HL-60 (cell line): ENCODE results near the gene TNNC1.

Experiments used
- DNase-seq, 2 experiments: peaks; one replicate each; pipeline ENCODE4 v3.0.0-alpha.2; 2010 to 2020; ENCODE audit warnings: low read depth in 1 of 2, low spot score in 1 of 2
- H3K27ac ChIP-seq: fragments of 250-450 bp; sonication (Bioruptor Pico); replicated peaks from 2 replicates; pipeline ENCODE4 v1.5.1; 2020; ENCODE audit warnings: mild to moderate bottlenecking, moderate library complexity
- H3K27me3 ChIP-seq: fragments of 250-450 bp; sonication (Bioruptor Pico); 2 replicates; pipeline ENCODE4 v1.5.1; 2021; ENCODE audit warnings: mild to moderate bottlenecking, moderate library complexity; ENCODE audit not compliant: insufficient read depth, poor library complexity, severe bottlenecking
- H3K4me3 ChIP-seq: replicated peaks from 2 replicates; pipeline ENCODE4 v1.5.1; 2011; ENCODE audit warnings: mild to moderate bottlenecking, control low read depth, low read length; ENCODE audit not compliant: insufficient read depth
- GABPA ChIP-seq: IDR thresholded peaks from 2 replicates; pipeline ENCODE4 v1.6.1; 2012; ENCODE audit warnings: low read depth
- POLR2AphosphoS5 ChIP-seq: IDR thresholded peaks from 2 replicates; pipeline ENCODE4 v1.6.1; 2012; ENCODE audit warnings: low read depth
- SPI1 ChIP-seq: IDR thresholded peaks from 2 replicates; pipeline ENCODE4 v1.6.1; 2012; ENCODE audit warnings: low read depth, mild to moderate bottlenecking, borderline replicate concordance
- TF ChIP-seq, protein P1 (sequence below): IDR thresholded peaks from one replicate; pipeline ENCODE4 v1.5.1; 2011; ENCODE audit warnings: low read length, control low read depth, inconsistent platforms; ENCODE audit not compliant: insufficient read depth
- TF ChIP-seq, protein P2 (sequence below): IDR thresholded peaks from 2 replicates; pipeline ENCODE4 v1.6.1; 2012; ENCODE audit warnings: low read depth; ENCODE audit not compliant: insufficient replicate concordance

Gene TNNC1

DNA sequence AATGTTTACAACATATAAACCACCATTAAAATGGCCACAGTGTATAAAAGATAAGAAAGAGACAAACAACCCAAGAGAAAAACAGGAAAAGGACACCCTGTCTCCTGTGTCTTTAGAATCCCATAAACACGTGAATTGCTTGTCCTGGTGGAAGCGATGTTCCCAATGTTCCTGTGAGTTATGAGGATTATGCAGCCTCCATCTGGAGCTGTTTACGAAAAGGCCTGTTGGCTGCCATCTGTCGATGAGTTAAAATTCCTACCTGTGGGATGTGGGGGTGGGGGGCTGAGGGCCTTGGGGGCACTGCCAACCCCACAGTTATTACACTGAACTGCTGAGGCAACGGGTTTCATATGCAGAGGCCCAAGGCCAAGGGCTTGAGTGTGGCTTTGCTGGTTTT lies 15.2 kb upstream of the TNNC1 start:
- DNase-seq: no peak
- Histone ChIP-seq H3K4me3 (no peak overlapping the region), H3K27ac (no peak overlapping the region)

DNA sequence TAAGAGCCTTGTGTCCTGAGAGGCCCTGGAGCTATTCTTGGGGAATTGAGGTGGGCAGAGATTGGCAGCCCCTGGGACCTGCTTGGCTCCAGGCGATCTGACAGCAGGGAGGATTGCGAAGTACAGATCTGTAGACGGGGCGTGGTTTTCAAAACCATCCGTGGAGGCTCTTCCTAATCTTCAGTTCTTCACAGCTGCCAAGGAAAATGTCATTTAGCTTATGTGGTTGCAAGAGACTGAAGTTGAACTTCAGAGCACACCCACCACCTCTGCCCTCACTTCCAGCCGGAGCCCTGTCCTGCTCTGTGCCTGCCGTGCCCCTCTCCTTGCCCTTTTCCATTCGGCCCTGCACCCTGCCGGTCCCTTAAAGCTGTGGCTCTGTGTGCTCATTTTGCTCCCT lies 14.5 kb upstream of the TNNC1 start:
- peak in 1 of 2 experiments; percentile 51 for DNase-seq
- no peaks in the 10 kb centered on the region for H3K27me3 ChIP-seq
- TF ChIP-seq SPI1: no peak
- TF ChIP-seq GABPA: no peak
- no peak for TF ChIP-seq POLR2AphosphoS5
- TF ChIP-seq, protein P1, sequence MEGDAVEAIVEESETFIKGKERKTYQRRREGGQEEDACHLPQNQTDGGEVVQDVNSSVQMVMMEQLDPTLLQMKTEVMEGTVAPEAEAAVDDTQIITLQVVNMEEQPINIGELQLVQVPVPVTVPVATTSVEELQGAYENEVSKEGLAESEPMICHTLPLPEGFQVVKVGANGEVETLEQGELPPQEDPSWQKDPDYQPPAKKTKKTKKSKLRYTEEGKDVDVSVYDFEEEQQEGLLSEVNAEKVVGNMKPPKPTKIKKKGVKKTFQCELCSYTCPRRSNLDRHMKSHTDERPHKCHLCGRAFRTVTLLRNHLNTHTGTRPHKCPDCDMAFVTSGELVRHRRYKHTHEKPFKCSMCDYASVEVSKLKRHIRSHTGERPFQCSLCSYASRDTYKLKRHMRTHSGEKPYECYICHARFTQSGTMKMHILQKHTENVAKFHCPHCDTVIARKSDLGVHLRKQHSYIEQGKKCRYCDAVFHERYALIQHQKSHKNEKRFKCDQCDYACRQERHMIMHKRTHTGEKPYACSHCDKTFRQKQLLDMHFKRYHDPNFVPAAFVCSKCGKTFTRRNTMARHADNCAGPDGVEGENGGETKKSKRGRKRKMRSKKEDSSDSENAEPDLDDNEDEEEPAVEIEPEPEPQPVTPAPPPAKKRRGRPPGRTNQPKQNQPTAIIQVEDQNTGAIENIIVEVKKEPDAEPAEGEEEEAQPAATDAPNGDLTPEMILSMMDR: no peak
- TF ChIP-seq, protein P2, sequence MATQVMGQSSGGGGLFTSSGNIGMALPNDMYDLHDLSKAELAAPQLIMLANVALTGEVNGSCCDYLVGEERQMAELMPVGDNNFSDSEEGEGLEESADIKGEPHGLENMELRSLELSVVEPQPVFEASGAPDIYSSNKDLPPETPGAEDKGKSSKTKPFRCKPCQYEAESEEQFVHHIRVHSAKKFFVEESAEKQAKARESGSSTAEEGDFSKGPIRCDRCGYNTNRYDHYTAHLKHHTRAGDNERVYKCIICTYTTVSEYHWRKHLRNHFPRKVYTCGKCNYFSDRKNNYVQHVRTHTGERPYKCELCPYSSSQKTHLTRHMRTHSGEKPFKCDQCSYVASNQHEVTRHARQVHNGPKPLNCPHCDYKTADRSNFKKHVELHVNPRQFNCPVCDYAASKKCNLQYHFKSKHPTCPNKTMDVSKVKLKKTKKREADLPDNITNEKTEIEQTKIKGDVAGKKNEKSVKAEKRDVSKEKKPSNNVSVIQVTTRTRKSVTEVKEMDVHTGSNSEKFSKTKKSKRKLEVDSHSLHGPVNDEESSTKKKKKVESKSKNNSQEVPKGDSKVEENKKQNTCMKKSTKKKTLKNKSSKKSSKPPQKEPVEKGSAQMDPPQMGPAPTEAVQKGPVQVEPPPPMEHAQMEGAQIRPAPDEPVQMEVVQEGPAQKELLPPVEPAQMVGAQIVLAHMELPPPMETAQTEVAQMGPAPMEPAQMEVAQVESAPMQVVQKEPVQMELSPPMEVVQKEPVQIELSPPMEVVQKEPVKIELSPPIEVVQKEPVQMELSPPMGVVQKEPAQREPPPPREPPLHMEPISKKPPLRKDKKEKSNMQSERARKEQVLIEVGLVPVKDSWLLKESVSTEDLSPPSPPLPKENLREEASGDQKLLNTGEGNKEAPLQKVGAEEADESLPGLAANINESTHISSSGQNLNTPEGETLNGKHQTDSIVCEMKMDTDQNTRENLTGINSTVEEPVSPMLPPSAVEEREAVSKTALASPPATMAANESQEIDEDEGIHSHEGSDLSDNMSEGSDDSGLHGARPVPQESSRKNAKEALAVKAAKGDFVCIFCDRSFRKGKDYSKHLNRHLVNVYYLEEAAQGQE: no peak
- no peak overlapping the region for H3K27ac ChIP-seq
- H3K4me3 ChIP-seq: no peak overlapping the region

More for the DNA sequence above, 15.2 kb upstream of the TNNC1 start:
- H3K27me3 ChIP-seq: no peaks in the 10 kb centered on the region
- TF ChIP-seq POLR2AphosphoS5: no peak
- TF ChIP-seq, protein P1: no peak
- no peak for TF ChIP-seq SPI1
- no peak for TF ChIP-seq GABPA
- TF ChIP-seq, protein P2: no peak

DNA sequence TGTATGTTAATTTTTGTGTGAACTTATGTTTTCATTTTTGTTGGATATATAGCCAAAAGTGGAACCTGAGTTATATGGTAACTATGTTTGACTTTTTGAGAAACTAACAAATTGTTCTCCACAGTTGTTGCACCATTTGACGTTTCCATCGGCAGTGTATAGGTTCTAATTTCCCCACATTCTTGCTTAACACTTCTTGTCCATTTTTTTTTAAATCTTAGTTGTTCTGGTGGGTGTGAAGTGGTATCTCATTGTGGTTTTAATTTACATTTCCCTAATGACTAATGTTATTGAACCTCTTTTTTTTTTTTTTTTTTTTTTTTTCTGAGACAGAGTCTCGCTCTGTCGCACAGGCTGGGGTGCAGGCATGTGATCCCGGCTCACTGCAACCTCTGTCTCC lies 9.6 kb upstream of the TNNC1 start:
- Histone ChIP-seq H3K27ac (no peak overlapping the region), H3K4me3 (no peak overlapping the region), H3K27me3 (no peaks in the 10 kb centered on the region)
- TF ChIP-seq, protein P2: no peak
- TF ChIP-seq, protein P1: no peak
- TF ChIP-seq SPI1 (no peak), GABPA (no peak), POLR2AphosphoS5 (no peak)
- DNase-seq: no peak
